GM12878 (cell line): ENCODE data around the gene GPR18. TPM values are rescaled to one million over a fixed set of nuclear protein-coding genes. Genes with fewer than 3 reads are reported as not detected.

Source experiments
- BACH1 ChIP-seq: fragments of 450-650 bp; IDR thresholded peaks from 2 replicates; pipeline ENCODE4 v1.6.1; 2017; ENCODE audit warnings: mild to moderate bottlenecking, borderline replicate concordance
- BCL3 ChIP-seq: IDR thresholded peaks from 2 replicates; pipeline ENCODE4 v1.6.1; 2011; ENCODE audit warnings: borderline replicate concordance, low read depth, mild to moderate bottlenecking, moderate library complexity, low read length; ENCODE audit not compliant: insufficient read depth, poor library complexity, severe bottlenecking
- FOXM1 ChIP-seq: IDR thresholded peaks from 2 replicates; pipeline ENCODE4 v1.6.1; 2012; ENCODE audit warnings: low read depth, mild to moderate bottlenecking, inconsistent platforms, low read length, moderate library complexity
- HDAC2 ChIP-seq: fragments of 200-600 bp; sonication (generic); IDR thresholded peaks from 2 replicates; pipeline ENCODE4 v1.6.1; 2017
- MTA2 ChIP-seq: fragments of 450-650 bp; IDR thresholded peaks from 2 replicates; pipeline ENCODE4 v1.6.1; 2016; ENCODE audit warnings: low read depth, mild to moderate bottlenecking, moderate library complexity
- MYC ChIP-seq: IDR thresholded peaks from 2 replicates; pipeline ENCODE4 v1.6.1; 2011; ENCODE audit warnings: mild to moderate bottlenecking, low read length, moderate library complexity, inconsistent platforms; ENCODE audit not compliant: insufficient read depth, insufficient replicate concordance, insufficient read length, severe bottlenecking
- NFIC ChIP-seq: IDR thresholded peaks from 2 replicates; pipeline ENCODE4 v1.6.1; 2012; ENCODE audit warnings: low read depth, mild to moderate bottlenecking, inconsistent platforms, low read length, moderate library complexity
- RAD21 ChIP-seq: IDR thresholded peaks from 2 replicates; pipeline ENCODE4 v1.6.1; 2011; ENCODE audit warnings: mild to moderate bottlenecking, low read depth, low read length, moderate library complexity; ENCODE audit not compliant: insufficient read depth
- RELB ChIP-seq: fragments of 450-650 bp; IDR thresholded peaks from 2 replicates; pipeline ENCODE4 v1.6.1; 2017; ENCODE audit warnings: low read depth, mild to moderate bottlenecking, moderate library complexity
- SIN3A ChIP-seq: IDR thresholded peaks from 2 replicates; pipeline ENCODE4 v1.6.1; 2012; ENCODE audit warnings: low read depth, low read length, improper control_type of control experiment
- SMAD5 ChIP-seq: IDR thresholded peaks from 2 replicates; pipeline ENCODE4 v1.6.1; 2016; ENCODE audit warnings: antibody characterized with exemption, low read depth
- TCF7 ChIP-seq: IDR thresholded peaks from 2 replicates; pipeline ENCODE4 v1.6.1; 2014; ENCODE audit warnings: antibody characterized with exemption, borderline replicate concordance
- polyA plus RNA-seq, 11 experiments: library from polyadenylated mRNA; depleted of rRNA in 4 of 11; unstranded in 6 of 11; stranded (reverse) in 5 of 11; fragments of >200 nt; fragmentation: Nextera tagmentation in 4 of 11; fragmentation: Illumina TruSeq in 1 of 11; extraction: Ambion mirVana in 4 of 11; extraction: Trizol in 1 of 11; gene quantifications; 1 replicate in 1 of 11; 2 replicates in 10 of 11; pipeline versions ENCODE4 v1.2.1 to v1.2.3, GENCODE V29; 2011 to 2016; ENCODE audit warnings: inconsistent platforms in 2 of 11, missing spikeins in 2 of 11, low read depth in 1 of 11
- total RNA-seq, 4 experiments: library from RNA; depleted of rRNA in 3 of 4; stranded (reverse); fragments of >200 nt in 3 of 4; fragmentation: Illumina TruSeq in 1 of 4; extraction: Trizol in 1 of 4; gene quantifications; 2 replicates each; pipeline versions ENCODE4 v1.2.1 to v1.2.3, GENCODE V29; 2013 to 2021
- TF ChIP-seq, protein P1 (sequence below): IDR thresholded peaks from 2 replicates; pipeline ENCODE4 v1.6.1; 2012; ENCODE audit warnings: low read length, inconsistent platforms
- TF ChIP-seq, protein P2 (sequence below): fragments of 450-650 bp; IDR thresholded peaks from 2 replicates; pipeline ENCODE4 v1.6.1; 2017; ENCODE audit warnings: mild to moderate bottlenecking
- TF ChIP-seq, protein P3 (sequence below): IDR thresholded peaks from 2 replicates; pipeline ENCODE4 v1.6.1; 2012; ENCODE audit warnings: low read depth, low read length, improper control_type of control experiment
- TF ChIP-seq, protein P4 (sequence below): fragments of 450-650 bp; IDR thresholded peaks from 2 replicates; pipeline ENCODE4 v1.6.1; 2016; ENCODE audit warnings: mild to moderate bottlenecking
- TF ChIP-seq, protein P5 (sequence below): fragments of 150-350 bp; IDR thresholded peaks from 2 replicates; pipeline ENCODE4 v1.6.1; 2014; ENCODE audit warnings: mild to moderate bottlenecking, low read depth, low read length

The GPR18 gene
- total and polyA plus RNA-seq, 10 of the 15 experiments (the other 5 are each of a cell fraction or from before 2014, with no cell fraction given) = 3.3 to 12.9 (median 5.2) TPM

GRCh38 chr13:99296398-99296797 lies 38.2 kb upstream of the GPR18 start (continued):
- TF ChIP-seq RELB (peak; percentile 48; the same call in 1 of the 2 replicates), SMAD5 (no peak), HDAC2 (no peak), MYC (no peak), BCL3 (peak; percentile 63), BACH1 (no peak), TCF7 (0 out of 2 replicates have a peak, but pooled peaks have one; percentile 33), NFIC (peak; percentile 92), SIN3A (no peak), MTA2 (peak; percentile 26; the same call in 1 of the 2 replicates), FOXM1 (peak; percentile 76), RAD21 (peak; percentile 2; the same call in 1 of the 2 replicates)
- TF ChIP-seq, protein P1, sequence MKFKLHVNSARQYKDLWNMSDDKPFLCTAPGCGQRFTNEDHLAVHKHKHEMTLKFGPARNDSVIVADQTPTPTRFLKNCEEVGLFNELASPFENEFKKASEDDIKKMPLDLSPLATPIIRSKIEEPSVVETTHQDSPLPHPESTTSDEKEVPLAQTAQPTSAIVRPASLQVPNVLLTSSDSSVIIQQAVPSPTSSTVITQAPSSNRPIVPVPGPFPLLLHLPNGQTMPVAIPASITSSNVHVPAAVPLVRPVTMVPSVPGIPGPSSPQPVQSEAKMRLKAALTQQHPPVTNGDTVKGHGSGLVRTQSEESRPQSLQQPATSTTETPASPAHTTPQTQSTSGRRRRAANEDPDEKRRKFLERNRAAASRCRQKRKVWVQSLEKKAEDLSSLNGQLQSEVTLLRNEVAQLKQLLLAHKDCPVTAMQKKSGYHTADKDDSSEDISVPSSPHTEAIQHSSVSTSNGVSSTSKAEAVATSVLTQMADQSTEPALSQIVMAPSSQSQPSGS = peak; percentile 85
- TF ChIP-seq, protein P2, sequence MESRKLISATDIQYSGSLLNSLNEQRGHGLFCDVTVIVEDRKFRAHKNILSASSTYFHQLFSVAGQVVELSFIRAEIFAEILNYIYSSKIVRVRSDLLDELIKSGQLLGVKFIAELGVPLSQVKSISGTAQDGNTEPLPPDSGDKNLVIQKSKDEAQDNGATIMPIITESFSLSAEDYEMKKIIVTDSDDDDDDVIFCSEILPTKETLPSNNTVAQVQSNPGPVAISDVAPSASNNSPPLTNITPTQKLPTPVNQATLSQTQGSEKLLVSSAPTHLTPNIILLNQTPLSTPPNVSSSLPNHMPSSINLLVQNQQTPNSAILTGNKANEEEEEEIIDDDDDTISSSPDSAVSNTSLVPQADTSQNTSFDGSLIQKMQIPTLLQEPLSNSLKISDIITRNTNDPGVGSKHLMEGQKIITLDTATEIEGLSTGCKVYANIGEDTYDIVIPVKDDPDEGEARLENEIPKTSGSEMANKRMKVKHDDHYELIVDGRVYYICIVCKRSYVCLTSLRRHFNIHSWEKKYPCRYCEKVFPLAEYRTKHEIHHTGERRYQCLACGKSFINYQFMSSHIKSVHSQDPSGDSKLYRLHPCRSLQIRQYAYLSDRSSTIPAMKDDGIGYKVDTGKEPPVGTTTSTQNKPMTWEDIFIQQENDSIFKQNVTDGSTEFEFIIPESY = no peak
- TF ChIP-seq, protein P3, sequence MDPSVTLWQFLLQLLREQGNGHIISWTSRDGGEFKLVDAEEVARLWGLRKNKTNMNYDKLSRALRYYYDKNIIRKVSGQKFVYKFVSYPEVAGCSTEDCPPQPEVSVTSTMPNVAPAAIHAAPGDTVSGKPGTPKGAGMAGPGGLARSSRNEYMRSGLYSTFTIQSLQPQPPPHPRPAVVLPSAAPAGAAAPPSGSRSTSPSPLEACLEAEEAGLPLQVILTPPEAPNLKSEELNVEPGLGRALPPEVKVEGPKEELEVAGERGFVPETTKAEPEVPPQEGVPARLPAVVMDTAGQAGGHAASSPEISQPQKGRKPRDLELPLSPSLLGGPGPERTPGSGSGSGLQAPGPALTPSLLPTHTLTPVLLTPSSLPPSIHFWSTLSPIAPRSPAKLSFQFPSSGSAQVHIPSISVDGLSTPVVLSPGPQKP = no peak
- TF ChIP-seq, protein P4, sequence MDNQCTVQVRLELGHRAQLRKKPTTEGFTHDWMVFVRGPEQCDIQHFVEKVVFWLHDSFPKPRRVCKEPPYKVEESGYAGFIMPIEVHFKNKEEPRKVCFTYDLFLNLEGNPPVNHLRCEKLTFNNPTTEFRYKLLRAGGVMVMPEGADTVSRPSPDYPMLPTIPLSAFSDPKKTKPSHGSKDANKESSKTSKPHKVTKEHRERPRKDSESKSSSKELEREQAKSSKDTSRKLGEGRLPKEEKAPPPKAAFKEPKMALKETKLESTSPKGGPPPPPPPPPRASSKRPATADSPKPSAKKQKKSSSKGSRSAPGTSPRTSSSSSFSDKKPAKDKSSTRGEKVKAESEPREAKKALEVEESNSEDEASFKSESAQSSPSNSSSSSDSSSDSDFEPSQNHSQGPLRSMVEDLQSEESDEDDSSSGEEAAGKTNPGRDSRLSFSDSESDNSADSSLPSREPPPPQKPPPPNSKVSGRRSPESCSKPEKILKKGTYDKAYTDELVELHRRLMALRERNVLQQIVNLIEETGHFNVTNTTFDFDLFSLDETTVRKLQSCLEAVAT = peak; percentile 58; the same call in 1 of the 2 replicates
- TF ChIP-seq, protein P5, sequence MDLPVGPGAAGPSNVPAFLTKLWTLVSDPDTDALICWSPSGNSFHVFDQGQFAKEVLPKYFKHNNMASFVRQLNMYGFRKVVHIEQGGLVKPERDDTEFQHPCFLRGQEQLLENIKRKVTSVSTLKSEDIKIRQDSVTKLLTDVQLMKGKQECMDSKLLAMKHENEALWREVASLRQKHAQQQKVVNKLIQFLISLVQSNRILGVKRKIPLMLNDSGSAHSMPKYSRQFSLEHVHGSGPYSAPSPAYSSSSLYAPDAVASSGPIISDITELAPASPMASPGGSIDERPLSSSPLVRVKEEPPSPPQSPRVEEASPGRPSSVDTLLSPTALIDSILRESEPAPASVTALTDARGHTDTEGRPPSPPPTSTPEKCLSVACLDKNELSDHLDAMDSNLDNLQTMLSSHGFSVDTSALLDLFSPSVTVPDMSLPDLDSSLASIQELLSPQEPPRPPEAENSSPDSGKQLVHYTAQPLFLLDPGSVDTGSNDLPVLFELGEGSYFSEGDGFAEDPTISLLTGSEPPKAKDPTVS = no peak
